ENCODE measurements around the gene HDHD5. TPM values are rescaled to one million over a fixed set of nuclear protein-coding genes. Genes with fewer than 3 reads are reported as not detected.

The HDHD5 gene
- total RNA-seq, 1 donor from 2014 or later = 42.3 TPM

DNA sequence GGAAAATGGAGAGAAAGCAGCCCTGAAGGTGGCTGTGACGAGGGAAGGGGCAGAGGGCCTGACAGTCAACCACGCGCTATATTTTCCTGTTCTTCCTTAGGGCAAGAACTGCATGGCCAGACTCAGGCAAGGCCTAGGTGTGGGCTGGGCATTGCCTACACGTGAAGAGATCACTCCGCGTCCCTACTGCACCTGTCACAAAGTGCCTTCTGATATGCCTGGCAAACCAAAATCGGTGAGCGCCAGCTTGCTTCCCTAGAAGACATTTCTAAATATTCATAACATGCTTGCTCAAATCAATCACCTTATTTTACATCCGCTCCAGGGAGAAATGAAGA, 44.2 kb downstream of the HDHD5 start:
- Mint-ChIP-seq H3K27me3 (ENCODE audit: low read depth) (peaks cover 42% of the 10 kb centered on the region), H3K4me1 (no peaks in the 10 kb centered on the region), H3K4me3 (no peak overlapping the region), H3K36me3 (peaks cover 1% of the 10 kb centered on the region), H3K27ac (no peak overlapping the region), H3K9me3 (no peaks in the 10 kb centered on the region)
- DNase-seq (ENCODE audit: low spot score in 2 of 2, unreplicated experiment in 2 of 2) = no peak
- TF ChIP-seq, protein P1, sequence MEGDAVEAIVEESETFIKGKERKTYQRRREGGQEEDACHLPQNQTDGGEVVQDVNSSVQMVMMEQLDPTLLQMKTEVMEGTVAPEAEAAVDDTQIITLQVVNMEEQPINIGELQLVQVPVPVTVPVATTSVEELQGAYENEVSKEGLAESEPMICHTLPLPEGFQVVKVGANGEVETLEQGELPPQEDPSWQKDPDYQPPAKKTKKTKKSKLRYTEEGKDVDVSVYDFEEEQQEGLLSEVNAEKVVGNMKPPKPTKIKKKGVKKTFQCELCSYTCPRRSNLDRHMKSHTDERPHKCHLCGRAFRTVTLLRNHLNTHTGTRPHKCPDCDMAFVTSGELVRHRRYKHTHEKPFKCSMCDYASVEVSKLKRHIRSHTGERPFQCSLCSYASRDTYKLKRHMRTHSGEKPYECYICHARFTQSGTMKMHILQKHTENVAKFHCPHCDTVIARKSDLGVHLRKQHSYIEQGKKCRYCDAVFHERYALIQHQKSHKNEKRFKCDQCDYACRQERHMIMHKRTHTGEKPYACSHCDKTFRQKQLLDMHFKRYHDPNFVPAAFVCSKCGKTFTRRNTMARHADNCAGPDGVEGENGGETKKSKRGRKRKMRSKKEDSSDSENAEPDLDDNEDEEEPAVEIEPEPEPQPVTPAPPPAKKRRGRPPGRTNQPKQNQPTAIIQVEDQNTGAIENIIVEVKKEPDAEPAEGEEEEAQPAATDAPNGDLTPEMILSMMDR (IDR thresholded peaks at IDR 0.05; ENCODE audit: unreplicated experiment) = no peak

DNA sequence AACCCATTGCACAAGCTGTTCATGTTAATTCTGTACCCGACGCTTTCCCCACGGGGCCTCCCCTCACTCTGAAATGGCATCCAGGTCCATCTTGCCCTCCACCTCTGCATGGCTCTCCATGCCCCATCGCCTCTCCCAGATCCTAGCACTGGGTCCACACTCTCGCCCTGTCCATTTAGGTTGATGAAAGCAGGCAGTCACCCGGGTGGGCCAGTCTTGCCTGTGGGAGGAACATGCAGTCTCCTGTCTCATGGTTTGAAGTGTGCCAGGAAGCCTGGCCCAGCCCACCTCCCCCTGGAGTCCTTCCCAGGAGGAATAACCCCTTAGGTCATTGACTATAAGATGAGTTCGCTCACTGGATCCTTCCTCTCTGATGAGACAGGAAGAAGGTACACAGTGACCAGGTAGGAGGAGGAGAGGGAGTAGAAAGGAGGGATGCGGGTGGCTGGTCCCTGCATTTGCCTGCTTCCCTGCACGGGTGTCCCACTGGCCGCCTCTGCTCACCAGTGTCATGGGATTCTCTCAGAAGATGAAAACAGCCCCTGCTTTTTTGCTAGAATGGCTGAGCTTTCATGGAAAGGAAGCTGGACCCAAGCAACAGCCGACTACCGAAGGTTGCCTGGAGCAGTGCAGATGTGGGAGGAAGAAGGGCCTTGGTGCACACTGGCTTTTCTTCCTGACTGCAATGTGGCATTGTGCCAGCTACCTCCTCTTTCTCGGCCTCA, 44.7 kb downstream of the HDHD5 start:
- H3K36me3 Mint-ChIP-seq = peaks cover 3% of the 10 kb centered on the region

DNA sequence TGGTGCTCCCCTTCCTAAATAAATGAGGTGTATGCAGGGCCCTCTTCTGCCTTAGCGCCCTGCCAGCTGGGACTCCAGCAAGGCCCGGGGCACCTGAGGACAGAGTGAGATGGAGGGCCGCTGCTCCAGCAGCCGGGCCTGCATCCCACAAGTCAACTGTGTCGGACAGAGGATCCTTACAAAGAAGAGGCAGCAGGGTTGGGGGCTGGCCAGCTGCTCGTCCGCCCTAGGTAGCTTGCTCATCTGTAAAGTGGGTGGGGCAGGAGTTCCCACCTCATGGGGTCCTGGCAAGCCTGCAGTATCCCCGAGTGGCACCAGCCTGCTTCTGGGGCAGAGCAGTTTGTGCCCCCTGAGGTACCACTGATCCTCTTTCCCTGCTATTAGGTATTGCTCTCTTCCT, 45.5 kb downstream of the HDHD5 start:
- no peak overlapping the region for H3K27ac Mint-ChIP-seq
- TF ChIP-seq, protein P1 (IDR thresholded peaks at IDR 0.05; ENCODE audit: unreplicated experiment) = no peak
- peaks cover 29% of the 10 kb centered on the region for H3K27me3 Mint-ChIP-seq (ENCODE audit: low read depth)
- H3K4me3 Mint-ChIP-seq = no peak overlapping the region
- H3K9me3 Mint-ChIP-seq = no peaks in the 10 kb centered on the region
- H3K4me1 Mint-ChIP-seq = no peaks in the 10 kb centered on the region
- H3K36me3 Mint-ChIP-seq = peaks cover 3% of the 10 kb centered on the region
- DNase-seq (ENCODE audit: low spot score in 2 of 2, unreplicated experiment in 2 of 2) = no peak

More for the DNA sequence above, 44.7 kb downstream of the HDHD5 start:
- DNase-seq (ENCODE audit: low spot score in 2 of 2, unreplicated experiment in 2 of 2) = no peak
- TF ChIP-seq, protein P1 (IDR thresholded peaks at IDR 0.05; ENCODE audit: unreplicated experiment) = no peak
- Mint-ChIP-seq H3K4me1 (no peaks in the 10 kb centered on the region), H3K9me3 (no peaks in the 10 kb centered on the region), H3K27ac (no peak overlapping the region), H3K27me3 (ENCODE audit: low read depth) (peaks cover 36% of the 10 kb centered on the region), H3K4me3 (no peak overlapping the region)

DNA sequence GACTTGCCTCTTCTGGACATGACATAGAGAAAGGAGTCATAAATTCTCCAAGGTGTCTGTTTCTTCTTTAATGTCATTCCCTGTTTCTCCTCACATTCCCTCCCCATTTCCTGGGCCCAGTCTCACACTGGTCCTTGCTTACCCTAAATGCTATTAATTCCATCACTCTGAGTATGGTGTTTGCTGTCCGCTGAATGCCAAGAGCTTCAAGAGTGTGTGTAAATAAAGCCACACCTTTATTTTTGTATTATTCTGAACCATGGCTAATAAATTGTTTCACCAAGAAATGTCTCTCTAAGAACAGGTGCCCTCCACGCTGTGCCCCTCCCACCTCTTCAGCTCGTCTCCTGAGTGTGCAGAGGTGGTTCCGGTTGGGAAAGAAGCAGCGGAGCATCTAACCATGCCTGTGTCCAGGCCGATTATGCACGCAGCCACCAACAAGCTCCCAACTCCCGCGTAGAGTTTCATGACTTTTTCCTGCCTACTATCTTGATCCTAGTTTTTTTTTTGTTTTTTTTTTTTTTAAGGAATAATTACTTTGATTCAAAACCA, 46.5 kb downstream of the HDHD5 start:
- TF ChIP-seq, protein P1 (IDR thresholded peaks at IDR 0.05; ENCODE audit: unreplicated experiment) = no peak
- no peaks in the 10 kb centered on the region for H3K4me1 Mint-ChIP-seq
- H3K9me3 Mint-ChIP-seq = no peaks in the 10 kb centered on the region
- DNase-seq (ENCODE audit: low spot score in 2 of 2, unreplicated experiment in 2 of 2) = no peak
- H3K4me3 Mint-ChIP-seq = no peak overlapping the region
- H3K27me3 Mint-ChIP-seq (ENCODE audit: low read depth) = peaks cover 18% of the 10 kb centered on the region
- peaks cover 3% of the 10 kb centered on the region for H3K36me3 Mint-ChIP-seq
- H3K27ac Mint-ChIP-seq = no peak overlapping the region

DNA sequence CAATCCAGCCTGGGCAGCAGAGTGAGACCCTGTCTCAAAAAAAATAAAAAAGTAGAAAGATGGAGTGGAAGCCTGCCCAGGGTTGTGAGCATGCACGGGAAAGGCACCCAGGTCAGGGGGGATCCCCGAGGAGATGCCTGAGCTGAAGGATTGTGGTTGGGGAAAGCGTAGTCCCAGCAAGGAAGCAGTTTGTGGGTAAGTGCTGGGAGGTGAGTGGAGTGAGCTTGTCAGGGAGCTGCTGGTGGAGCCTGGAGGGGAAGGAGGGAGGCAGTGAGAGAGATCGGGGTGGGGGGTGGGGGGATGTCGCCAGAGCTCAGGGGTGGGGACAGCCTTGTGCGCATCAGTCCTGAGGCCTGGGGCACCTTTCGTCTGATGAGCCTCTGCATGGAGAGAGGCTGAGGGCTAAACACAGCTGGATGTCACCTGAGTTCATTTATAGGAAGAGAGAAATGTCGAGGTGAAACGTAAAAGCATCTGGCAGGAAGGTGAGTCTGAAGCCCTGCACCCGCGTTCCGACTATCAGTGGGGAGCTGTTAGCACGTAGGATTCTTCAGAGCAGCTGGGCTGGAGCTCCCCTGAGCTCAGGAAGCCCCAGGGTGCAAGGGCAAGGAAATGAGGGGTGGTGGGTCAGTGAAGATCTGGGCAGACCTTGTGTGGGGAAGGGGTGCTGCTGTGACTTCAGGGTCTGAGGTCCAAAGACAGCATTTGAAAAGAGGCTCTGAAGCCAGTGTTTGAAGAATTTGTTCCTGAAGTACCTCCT, 48.1 kb downstream of the HDHD5 start:
- no peaks in the 10 kb centered on the region for H3K4me1 Mint-ChIP-seq
- H3K27ac Mint-ChIP-seq = no peak overlapping the region
- TF ChIP-seq, protein P1 (IDR thresholded peaks at IDR 0.05; ENCODE audit: unreplicated experiment) = no peak
- H3K36me3 Mint-ChIP-seq = peaks cover 3% of the 10 kb centered on the region
- H3K9me3 Mint-ChIP-seq = no peaks in the 10 kb centered on the region
- peaks cover 4% of the 10 kb centered on the region for H3K27me3 Mint-ChIP-seq (ENCODE audit: low read depth)
- H3K4me3 Mint-ChIP-seq = no peak overlapping the region
- no peak for DNase-seq (ENCODE audit: low spot score in 2 of 2, unreplicated experiment in 2 of 2)

All from mesothelial cell of epicardium (in vitro differentiated cells).